Neural cell (in vitro differentiated cells): Measurements from ENCODE around the gene KCTD3. TPM values are rescaled to one million over a fixed set of nuclear protein-coding genes. Genes with fewer than 3 reads are reported as not detected.

Experiments used
- H2AFZ ChIP-seq: fragments of 200-600, 300-800 bp; sonication (generic), shearing (Covaris generic); 2 replicates; pipeline ENCODE4 v1.6.0; 2014; ENCODE audit warnings: low read depth, mild to moderate bottlenecking, antibody characterized with exemption, low read length, moderate library complexity
- H3F3A ChIP-seq: fragments of 200-600 bp; shearing (Covaris generic); 2 replicates; pipeline ENCODE4 v1.6.1; 2016; ENCODE audit warnings: mild to moderate bottlenecking, moderate library complexity, mixed read lengths, antibody characterized with exemption, low read length; ENCODE audit not compliant: insufficient read depth, poor library complexity, severe bottlenecking
- H3K27ac ChIP-seq: fragments of 200-600, 300-800 bp; sonication (generic), shearing (Covaris generic); 2 replicates; pipeline ENCODE4 v1.5.1; 2014; ENCODE audit warnings: mild to moderate bottlenecking, low read length, moderate library complexity
- H3K27me3 ChIP-seq: fragments of 300-800, 200-600 bp; sonication (generic), shearing (Covaris generic); 2 replicates; pipeline ENCODE4 v1.6.0; 2014; ENCODE audit warnings: mild to moderate bottlenecking, low read depth, low read length, moderate library complexity; ENCODE audit not compliant: insufficient read depth
- H3K36me3 ChIP-seq: fragments of 300-800, 200-600 bp; sonication (generic), shearing (Covaris generic); 2 replicates; pipeline ENCODE4 v1.5.1; 2014; ENCODE audit warnings: mild to moderate bottlenecking, antibody characterized with exemption, low read length, moderate library complexity; ENCODE audit not compliant: insufficient read depth
- H3K4me2 ChIP-seq: fragments of 300-800, 200-600 bp; sonication (generic), shearing (Covaris generic); 2 replicates; pipeline ENCODE4 v1.6.0; 2014; ENCODE audit warnings: mild to moderate bottlenecking, low read length
- H3K4me3 ChIP-seq: fragments of 300-800, 200-600 bp; sonication (generic), shearing (Covaris generic); 2 replicates; pipeline ENCODE4 v1.5.1; 2014; ENCODE audit warnings: mild to moderate bottlenecking, low read length, moderate library complexity
- H3K79me2 ChIP-seq: fragments of 200-600 bp; shearing (Covaris generic); replicated peaks from 2 replicates; pipeline ENCODE4 v1.6.0; 2014; ENCODE audit warnings: mild to moderate bottlenecking, low read length, moderate library complexity; ENCODE audit not compliant: insufficient read depth
- H3K9ac ChIP-seq: fragments of 300-800, 200-600 bp; sonication (generic), shearing (Covaris generic); 2 replicates; pipeline ENCODE4 v1.6.1; 2016; ENCODE audit warnings: mild to moderate bottlenecking, low read length, mixed read lengths
- H3K9me2 ChIP-seq: fragments of 200-600 bp; shearing (Covaris generic); 2 replicates; pipeline ENCODE4 v1.6.1; 2016; ENCODE audit warnings: mild to moderate bottlenecking, low read length, mixed read lengths; ENCODE audit not compliant: insufficient read depth
- H3K9me3 ChIP-seq: fragments of 200-600, 300-800 bp; sonication (generic), shearing (Covaris generic); 2 replicates; pipeline ENCODE4 v1.6.1; 2016; ENCODE audit warnings: mild to moderate bottlenecking, mixed run types, low read length, moderate library complexity, mixed read lengths
- H4K20me1 ChIP-seq: fragments of 200-600 bp; shearing (Covaris generic); 2 replicates; pipeline ENCODE4 v1.6.1; 2016; ENCODE audit warnings: mild to moderate bottlenecking, mixed run types; ENCODE audit not compliant: insufficient read depth
- EP300 ChIP-seq: fragments of 450-650 bp; conservative IDR thresholded peaks from 2 replicates; pipeline ENCODE4 v1.6.1; 2014; ENCODE audit warnings: antibody characterized with exemption, mild to moderate bottlenecking, moderate library complexity; ENCODE audit not compliant: poor library complexity, severe bottlenecking
- EZH2 ChIP-seq: fragments of 200-600, 300-800 bp; shearing (Covaris generic), sonication (generic); IDR thresholded peaks from 2 replicates; pipeline ENCODE4 v1.6.1; 2014; ENCODE audit warnings: antibody characterized with exemption, low read length, borderline replicate concordance, mild to moderate bottlenecking; ENCODE audit not compliant: insufficient read depth, poor library complexity, severe bottlenecking
- MXI1 ChIP-seq: fragments of 450-650 bp; conservative IDR thresholded peaks from 2 replicates; pipeline ENCODE4 v1.6.1; 2014; ENCODE audit warnings: antibody characterized with exemption, mild to moderate bottlenecking; ENCODE audit not compliant: poor library complexity, severe bottlenecking
- POLR2AphosphoS5 ChIP-seq: IDR thresholded peaks from 2 replicates; pipeline ENCODE4 v1.6.1; 2012
- RAD21 ChIP-seq: fragments of 450-650 bp; conservative IDR thresholded peaks from 2 replicates; pipeline ENCODE4 v1.6.1; 2014; ENCODE audit warnings: antibody characterized with exemption, mild to moderate bottlenecking, moderate library complexity
- SMC3 ChIP-seq: fragments of 450-650 bp; conservative IDR thresholded peaks from 2 replicates; pipeline ENCODE4 v1.6.1; 2014; ENCODE audit warnings: antibody characterized with exemption, mild to moderate bottlenecking, moderate library complexity; ENCODE audit not compliant: poor library complexity
- TAF1 ChIP-seq: IDR thresholded peaks from 2 replicates; pipeline ENCODE4 v1.6.1; 2012; ENCODE audit warnings: low read depth
- polyA plus RNA-seq: library from polyadenylated mRNA; depleted of rRNA; stranded (reverse); fragments of >200 nt; gene quantifications from 2 replicates; pipeline ENCODE4 v1.2.3, GENCODE V29; 2014
- TF ChIP-seq, protein P1 (sequence below): fragments of 450-650 bp; IDR thresholded peaks from 2 replicates; pipeline ENCODE4 v1.5.1; 2014; ENCODE audit warnings: antibody characterized with exemption, mild to moderate bottlenecking, moderate library complexity; ENCODE audit not compliant: poor library complexity, severe bottlenecking
- TF ChIP-seq, protein P2 (sequence below): IDR thresholded peaks from 2 replicates; pipeline ENCODE4 v1.6.1; 2012; ENCODE audit warnings: borderline replicate concordance

The KCTD3 gene
- polyA plus RNA-seq, 1 donor from 2014 or later, result 82.9 TPM

DNA sequence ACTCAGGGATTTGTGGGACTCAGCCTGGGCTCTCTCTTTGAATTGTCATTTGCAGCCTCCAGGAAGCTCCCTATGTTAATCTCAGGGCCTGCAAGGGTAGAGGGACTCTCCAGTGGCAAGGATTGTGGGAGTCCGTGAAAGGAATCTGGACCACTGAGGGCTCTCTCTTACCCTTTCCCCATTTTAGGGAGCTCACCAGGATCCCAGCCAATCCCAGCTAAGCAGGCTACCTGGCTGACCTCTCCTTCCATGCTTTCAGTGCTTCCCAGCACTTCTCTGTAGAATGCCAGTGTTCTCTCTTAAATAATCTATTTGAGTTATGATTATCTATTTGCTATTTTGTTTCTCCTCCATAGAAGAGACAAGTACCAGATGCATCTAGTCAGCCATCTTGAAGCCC is 9.6 kb upstream of the KCTD3 start:
- Histone ChIP-seq H3K9me2 (no peaks in the 10 kb centered on the region), H3K27me3 (no peaks in the 10 kb centered on the region), H3F3A (no peaks in the 10 kb centered on the region), H3K9ac (no peak overlapping the region), H3K79me2 (no peaks in the 10 kb centered on the region), H4K20me1 (no peaks in the 10 kb centered on the region), H3K9me3 (no peaks in the 10 kb centered on the region), H2AFZ (no peak overlapping the region), H3K36me3 (no peaks in the 10 kb centered on the region), H3K4me2 (no peak overlapping the region), H3K4me3 (no peak overlapping the region), H3K27ac (no peak overlapping the region)
- TF ChIP-seq, protein P1, sequence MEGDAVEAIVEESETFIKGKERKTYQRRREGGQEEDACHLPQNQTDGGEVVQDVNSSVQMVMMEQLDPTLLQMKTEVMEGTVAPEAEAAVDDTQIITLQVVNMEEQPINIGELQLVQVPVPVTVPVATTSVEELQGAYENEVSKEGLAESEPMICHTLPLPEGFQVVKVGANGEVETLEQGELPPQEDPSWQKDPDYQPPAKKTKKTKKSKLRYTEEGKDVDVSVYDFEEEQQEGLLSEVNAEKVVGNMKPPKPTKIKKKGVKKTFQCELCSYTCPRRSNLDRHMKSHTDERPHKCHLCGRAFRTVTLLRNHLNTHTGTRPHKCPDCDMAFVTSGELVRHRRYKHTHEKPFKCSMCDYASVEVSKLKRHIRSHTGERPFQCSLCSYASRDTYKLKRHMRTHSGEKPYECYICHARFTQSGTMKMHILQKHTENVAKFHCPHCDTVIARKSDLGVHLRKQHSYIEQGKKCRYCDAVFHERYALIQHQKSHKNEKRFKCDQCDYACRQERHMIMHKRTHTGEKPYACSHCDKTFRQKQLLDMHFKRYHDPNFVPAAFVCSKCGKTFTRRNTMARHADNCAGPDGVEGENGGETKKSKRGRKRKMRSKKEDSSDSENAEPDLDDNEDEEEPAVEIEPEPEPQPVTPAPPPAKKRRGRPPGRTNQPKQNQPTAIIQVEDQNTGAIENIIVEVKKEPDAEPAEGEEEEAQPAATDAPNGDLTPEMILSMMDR, result no peak

DNA sequence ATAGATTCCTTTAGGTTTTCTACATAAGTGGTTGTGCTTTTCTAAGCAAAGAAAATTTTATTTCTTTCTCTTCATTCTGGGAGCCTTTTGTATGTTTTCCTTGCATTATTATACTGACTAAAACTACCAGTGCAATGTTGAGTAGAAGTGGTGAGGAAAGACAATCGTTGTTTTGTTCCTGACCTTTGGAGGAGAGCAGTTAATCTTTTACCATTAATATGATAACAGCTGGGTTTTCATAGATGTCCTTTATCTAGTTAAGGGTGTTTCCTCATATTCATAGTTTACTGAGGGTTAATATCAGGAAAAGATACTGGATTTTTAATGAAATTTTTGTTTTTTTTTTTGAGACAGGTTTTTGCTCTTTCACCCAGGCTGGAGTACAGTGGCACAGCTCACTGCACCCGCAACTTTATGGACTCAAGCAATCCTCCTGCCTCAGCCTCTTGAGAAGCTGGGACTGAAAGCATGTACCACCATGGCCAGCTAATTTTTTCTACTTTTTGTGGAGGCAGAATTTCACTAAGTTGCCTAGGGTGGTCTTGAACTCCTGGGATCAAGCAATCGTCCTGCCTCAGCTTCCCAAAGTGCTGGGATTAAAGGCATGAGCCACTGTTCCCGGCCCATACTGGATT is 9.0 kb upstream of the KCTD3 start:
- no peaks in the 10 kb centered on the region for H4K20me1 ChIP-seq
- no peak overlapping the region for H3K4me2 ChIP-seq
- no peak for TF ChIP-seq MXI1
- TF ChIP-seq EP300, result no peak
- TF ChIP-seq POLR2AphosphoS5, result no peak
- TF ChIP-seq RAD21, result no peak
- TF ChIP-seq, protein P1, result no peak
- no peak for TF ChIP-seq EZH2
- TF ChIP-seq, protein P2, sequence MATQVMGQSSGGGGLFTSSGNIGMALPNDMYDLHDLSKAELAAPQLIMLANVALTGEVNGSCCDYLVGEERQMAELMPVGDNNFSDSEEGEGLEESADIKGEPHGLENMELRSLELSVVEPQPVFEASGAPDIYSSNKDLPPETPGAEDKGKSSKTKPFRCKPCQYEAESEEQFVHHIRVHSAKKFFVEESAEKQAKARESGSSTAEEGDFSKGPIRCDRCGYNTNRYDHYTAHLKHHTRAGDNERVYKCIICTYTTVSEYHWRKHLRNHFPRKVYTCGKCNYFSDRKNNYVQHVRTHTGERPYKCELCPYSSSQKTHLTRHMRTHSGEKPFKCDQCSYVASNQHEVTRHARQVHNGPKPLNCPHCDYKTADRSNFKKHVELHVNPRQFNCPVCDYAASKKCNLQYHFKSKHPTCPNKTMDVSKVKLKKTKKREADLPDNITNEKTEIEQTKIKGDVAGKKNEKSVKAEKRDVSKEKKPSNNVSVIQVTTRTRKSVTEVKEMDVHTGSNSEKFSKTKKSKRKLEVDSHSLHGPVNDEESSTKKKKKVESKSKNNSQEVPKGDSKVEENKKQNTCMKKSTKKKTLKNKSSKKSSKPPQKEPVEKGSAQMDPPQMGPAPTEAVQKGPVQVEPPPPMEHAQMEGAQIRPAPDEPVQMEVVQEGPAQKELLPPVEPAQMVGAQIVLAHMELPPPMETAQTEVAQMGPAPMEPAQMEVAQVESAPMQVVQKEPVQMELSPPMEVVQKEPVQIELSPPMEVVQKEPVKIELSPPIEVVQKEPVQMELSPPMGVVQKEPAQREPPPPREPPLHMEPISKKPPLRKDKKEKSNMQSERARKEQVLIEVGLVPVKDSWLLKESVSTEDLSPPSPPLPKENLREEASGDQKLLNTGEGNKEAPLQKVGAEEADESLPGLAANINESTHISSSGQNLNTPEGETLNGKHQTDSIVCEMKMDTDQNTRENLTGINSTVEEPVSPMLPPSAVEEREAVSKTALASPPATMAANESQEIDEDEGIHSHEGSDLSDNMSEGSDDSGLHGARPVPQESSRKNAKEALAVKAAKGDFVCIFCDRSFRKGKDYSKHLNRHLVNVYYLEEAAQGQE, result no peak
- TF ChIP-seq TAF1, result no peak
- no peak for TF ChIP-seq SMC3
- no peaks in the 10 kb centered on the region for H3K79me2 ChIP-seq
- H3K36me3 ChIP-seq, result no peaks in the 10 kb centered on the region
- no peaks in the 10 kb centered on the region for H3K9me2 ChIP-seq
- no peaks in the 10 kb centered on the region for H3K27me3 ChIP-seq
- H3F3A ChIP-seq, result no peaks in the 10 kb centered on the region
- no peak overlapping the region for H2AFZ ChIP-seq
- no peak overlapping the region for H3K4me3 ChIP-seq
- no peak overlapping the region for H3K9ac ChIP-seq
- no peak overlapping the region for H3K27ac ChIP-seq
- H3K9me3 ChIP-seq, result no peaks in the 10 kb centered on the region
